ENCODE measurements around the gene EFHC1. TPM values are rescaled to one million over a fixed set of nuclear protein-coding genes. Genes with fewer than 3 reads are reported as not detected.
A peak's percentile ranks its signal among the peaks of the same experiment; 100 is the strongest.

Gene EFHC1
- total RNA-seq, 4 donors from 2014 or later = 17.1 to 28.4 (median 19.5) TPM

GRCh38 chr6:52541135-52541534 lies 121.0 kb downstream of the EFHC1 start:
- Histone ChIP-seq H3K27ac (no peak overlapping the region), H3K27me3 (no peaks in the 10 kb centered on the region), H3K4me3 (no peak overlapping the region), H3K36me3 (no peaks in the 10 kb centered on the region), H3K4me1 (peaks cover 12 to 72% (median 44%) of the 10 kb centered on the region in 4 donors), H3K9me3 (no peaks in the 10 kb centered on the region)
- in situ Hi-C loops (cut with MboI; ENCODE audit: low pct_ligation_motif_present in 1 of 4, low pct_unique_long_range_greater_than_20kb in 1 of 4, low sequenced_read_pairs in 3 of 4) (no loop called here), intact Hi-C loops (cut with DNase I; ENCODE audit: low total_unique reads) (no loop called here)
- 84 to 86% methylated on average over 4 to 6 of the region's 6 CpGs for WGBS, 2 donors (ENCODE audit: low coverage in 1 of 2)
- TF ChIP-seq, protein P1, sequence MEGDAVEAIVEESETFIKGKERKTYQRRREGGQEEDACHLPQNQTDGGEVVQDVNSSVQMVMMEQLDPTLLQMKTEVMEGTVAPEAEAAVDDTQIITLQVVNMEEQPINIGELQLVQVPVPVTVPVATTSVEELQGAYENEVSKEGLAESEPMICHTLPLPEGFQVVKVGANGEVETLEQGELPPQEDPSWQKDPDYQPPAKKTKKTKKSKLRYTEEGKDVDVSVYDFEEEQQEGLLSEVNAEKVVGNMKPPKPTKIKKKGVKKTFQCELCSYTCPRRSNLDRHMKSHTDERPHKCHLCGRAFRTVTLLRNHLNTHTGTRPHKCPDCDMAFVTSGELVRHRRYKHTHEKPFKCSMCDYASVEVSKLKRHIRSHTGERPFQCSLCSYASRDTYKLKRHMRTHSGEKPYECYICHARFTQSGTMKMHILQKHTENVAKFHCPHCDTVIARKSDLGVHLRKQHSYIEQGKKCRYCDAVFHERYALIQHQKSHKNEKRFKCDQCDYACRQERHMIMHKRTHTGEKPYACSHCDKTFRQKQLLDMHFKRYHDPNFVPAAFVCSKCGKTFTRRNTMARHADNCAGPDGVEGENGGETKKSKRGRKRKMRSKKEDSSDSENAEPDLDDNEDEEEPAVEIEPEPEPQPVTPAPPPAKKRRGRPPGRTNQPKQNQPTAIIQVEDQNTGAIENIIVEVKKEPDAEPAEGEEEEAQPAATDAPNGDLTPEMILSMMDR (IDR thresholded peaks at IDR 0.05) = no peak
- TF ChIP-seq EP300 (IDR thresholded peaks at IDR 0.05; ENCODE audit: low read depth) = no peak
- no peak for DNase-seq

- intact Hi-C loops (cut with DNase I; ENCODE audit: low total_unique reads) = no loop called here
- no peaks in the 10 kb centered on the region for H3K27me3 ChIP-seq
- in situ Hi-C loops (cut with MboI; ENCODE audit: low pct_ligation_motif_present in 1 of 4, low pct_unique_long_range_greater_than_20kb in 1 of 4, low sequenced_read_pairs in 3 of 4) = no loop called here
- peak overlapping the region; percentile 9 to 52 (median 50) for H3K27ac ChIP-seq
- no peaks in the 10 kb centered on the region for H3K36me3 ChIP-seq
- no peaks in the 10 kb centered on the region for H3K9me3 ChIP-seq
- H3K4me3 ChIP-seq = no peak overlapping the region
- 76 to 89% methylated on average over 1 of the region's 1 CpG for whole genome bisulfite sequencing, 2 donors (ENCODE audit: low coverage in 1 of 2)
- H3K4me1 ChIP-seq = peaks cover 21 to 81% (median 52%) of the 10 kb centered on the region in 4 donors
- no peak for DNase-seq
- TF ChIP-seq EP300 (IDR thresholded peaks at IDR 0.05; ENCODE audit: low read depth) (no peak), POLR2A (IDR thresholded peaks at IDR 0.05) (no peak), POLR2AphosphoS5 (IDR thresholded peaks at IDR 0.05) (no peak)
- TF ChIP-seq, protein P1 (IDR thresholded peaks at IDR 0.05) = no peak
Measured at GRCh38 chr6:52543262-52543661, 123.1 kb downstream of the EFHC1 start.

GRCh38 chr6:52543729-52544601 lies 123.8 kb downstream of the EFHC1 start:
- DNase-seq = no peak
- H3K27me3 ChIP-seq = no peaks in the 10 kb centered on the region
- no peaks in the 10 kb centered on the region for H3K36me3 ChIP-seq
- intact Hi-C loops (cut with DNase I; ENCODE audit: low total_unique reads) = no loop called here
- in situ Hi-C loops (cut with MboI; ENCODE audit: low pct_ligation_motif_present in 1 of 4, low pct_unique_long_range_greater_than_20kb in 1 of 4, low sequenced_read_pairs in 3 of 4) = no loop called here
- WGBS, 2 donors (ENCODE audit: low coverage in 1 of 2) = 63 to 100% methylated on average over 1 to 10 of the region's 10 CpGs
- H3K9me3 ChIP-seq = no peaks in the 10 kb centered on the region
- no peak overlapping the region for H3K4me3 ChIP-seq
- H3K4me1 ChIP-seq = peaks cover 18 to 84% (median 55%) of the 10 kb centered on the region in 4 donors
- H3K27ac ChIP-seq = peak overlapping the region; percentile 9 to 52 (median 50)
- TF ChIP-seq, protein P1 (IDR thresholded peaks at IDR 0.05) = no peak
- no peak for TF ChIP-seq POLR2A (IDR thresholded peaks at IDR 0.05)
- TF ChIP-seq POLR2AphosphoS5 (IDR thresholded peaks at IDR 0.05) = no peak
- TF ChIP-seq EP300 (IDR thresholded peaks at IDR 0.05; ENCODE audit: low read depth) = no peak

DNA sequence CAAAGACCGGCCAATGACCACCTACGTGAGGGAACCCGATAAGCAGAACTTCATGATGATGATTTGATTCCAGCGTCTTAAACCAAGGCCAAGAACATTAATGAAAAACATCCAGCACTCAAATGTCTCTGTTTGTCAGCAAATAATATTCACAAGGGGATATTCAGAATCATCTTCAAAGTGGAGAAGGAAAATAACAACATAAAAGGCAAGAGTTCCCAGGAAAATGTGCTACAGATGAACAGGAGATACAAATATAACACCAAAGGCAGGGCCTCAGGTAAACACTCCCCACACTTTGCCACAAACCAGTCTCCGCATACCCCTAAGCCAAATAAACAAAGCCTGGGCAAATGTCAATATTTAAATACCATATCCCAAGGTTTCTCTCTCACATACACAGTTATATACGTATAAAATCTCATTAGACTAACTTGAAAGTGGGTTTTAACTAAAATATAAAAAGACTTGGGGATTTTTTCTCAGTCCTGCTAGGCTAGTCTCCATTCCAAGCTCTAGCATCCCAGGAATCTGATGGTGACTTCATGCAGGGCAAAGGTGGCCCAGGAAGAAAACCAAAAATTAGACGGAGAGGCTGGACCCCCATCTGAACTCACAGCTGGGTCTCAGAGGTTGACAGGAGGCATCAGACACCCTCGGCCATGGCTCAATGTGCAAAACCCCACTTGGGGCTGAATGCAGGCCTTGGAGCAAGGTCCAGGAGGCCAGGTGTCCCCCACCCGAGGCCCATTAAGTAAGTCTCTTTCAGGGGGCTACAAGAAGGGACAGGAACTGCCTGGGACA lies 124.7 kb downstream of the EFHC1 start:
- in situ Hi-C loops (cut with MboI; ENCODE audit: low pct_ligation_motif_present in 1 of 4, low pct_unique_long_range_greater_than_20kb in 1 of 4, low sequenced_read_pairs in 3 of 4) = no loop called here
- no peaks in the 10 kb centered on the region for H3K27me3 ChIP-seq
- intact Hi-C loops (cut with DNase I; ENCODE audit: low total_unique reads) = no loop called here
- no peak for DNase-seq
- WGBS, 2 donors (ENCODE audit: low coverage in 1 of 2) = 72 to 73% methylated on average over 7 to 9 of the region's 9 CpGs
- H3K27ac ChIP-seq = peak overlapping the region; percentile 9 to 52 (median 50)
- no peaks in the 10 kb centered on the region for H3K36me3 ChIP-seq
- no peak overlapping the region for H3K4me3 ChIP-seq
- H3K4me1 ChIP-seq = peaks cover 18 to 84% (median 58%) of the 10 kb centered on the region in 4 donors
- no peaks in the 10 kb centered on the region for H3K9me3 ChIP-seq
- TF ChIP-seq EP300 (IDR thresholded peaks at IDR 0.05; ENCODE audit: low read depth) (no peak), POLR2A (IDR thresholded peaks at IDR 0.05) (no peak), POLR2AphosphoS5 (IDR thresholded peaks at IDR 0.05) (no peak)
- TF ChIP-seq, protein P1 (IDR thresholded peaks at IDR 0.05) = no peak

Data from transverse colon (tissue), 4 donors.